ENCODE results near the gene C9orf50.
"Not testable (repeated sequence)": the region's sequence is repeated elsewhere in the genome, so short reads cannot be mapped to it uniquely, and the experiment has no call there.

Gene C9orf50

DNA sequence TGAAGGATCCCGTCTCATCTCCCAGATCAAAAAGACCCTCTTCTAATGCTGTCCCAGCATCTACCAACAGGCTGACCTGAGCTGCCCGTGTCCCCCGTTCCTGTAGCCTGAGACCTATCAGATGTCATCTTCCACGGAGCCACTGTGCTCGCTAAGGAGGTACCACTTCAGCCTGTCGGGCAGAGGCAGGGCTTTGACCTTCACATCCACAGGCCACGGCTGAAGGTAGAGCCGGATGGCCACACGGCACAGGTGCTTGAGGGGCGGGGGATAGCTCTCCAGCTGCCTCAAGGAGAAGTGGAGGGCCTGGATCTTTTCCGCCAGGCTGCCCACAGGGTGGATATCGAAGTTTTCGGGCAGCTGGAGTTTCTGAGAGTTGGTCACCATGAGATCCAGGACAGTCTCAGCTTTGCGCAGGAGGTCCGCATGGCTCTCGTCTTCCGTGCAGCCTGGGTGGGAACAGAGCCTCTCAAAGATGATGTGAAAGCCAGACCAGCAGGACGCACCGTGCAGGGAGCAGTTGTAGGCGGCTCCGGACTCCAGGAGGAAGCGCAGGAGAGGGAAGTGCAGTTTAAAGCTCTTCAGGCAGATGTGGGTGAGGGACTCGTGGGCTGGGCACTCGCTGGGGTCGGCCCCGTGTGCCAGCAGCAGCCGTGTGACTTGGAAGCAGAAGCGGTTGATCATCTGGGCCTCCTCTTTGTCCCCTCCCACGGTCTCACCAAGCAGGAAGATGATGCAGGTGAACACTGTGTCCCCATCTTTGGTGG lies 17.0 kb upstream of the C9orf50 start:
- H3K9ac ChIP-seq (ENCODE audit: low read length): no peak overlapping the region
- no peaks in the 10 kb centered on the region; the same call in 1 of the 2 replicates for H4K20me1 ChIP-seq (ENCODE audit: insufficient read depth, low read length)

DNA sequence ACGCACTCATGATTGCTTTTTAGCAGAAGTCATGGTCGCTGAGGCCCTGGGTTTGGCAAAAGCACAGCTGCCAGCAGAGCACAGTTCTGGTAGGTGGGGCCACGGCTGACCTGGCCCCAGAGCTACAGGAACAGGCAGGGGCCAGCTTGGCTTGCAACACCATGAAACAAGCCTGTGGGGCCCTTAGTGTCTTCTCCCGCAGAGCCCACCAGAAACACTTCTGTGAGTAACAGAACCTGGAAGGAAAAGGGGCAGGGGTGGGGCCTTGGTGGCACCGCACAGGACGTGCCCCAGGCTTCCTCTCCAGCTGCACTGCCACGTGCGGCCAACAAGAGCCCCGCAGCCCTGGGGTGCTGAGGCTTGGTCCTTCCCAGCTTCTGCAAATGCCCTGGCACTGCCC lies 16.2 kb upstream of the C9orf50 start:
- H3K9me2 ChIP-seq (replicated peaks; ENCODE audit: insufficient read depth, low read length): no peaks in the 10 kb centered on the region
- no peaks in the 10 kb centered on the region for H3K9me3 ChIP-seq (replicated peaks; ENCODE audit: insufficient read depth, low read length)
- no peak overlapping the region for H3K4me3 ChIP-seq (ENCODE audit: low read length)
- no peak for TF ChIP-seq EZH2phosphoT487 (IDR thresholded peaks at IDR 0.05; ENCODE audit: low read length)
- no peak for DNase-seq
- peaks cover 9% of the 10 kb centered on the region for H3K4me1 ChIP-seq (ENCODE audit: low read length)
- H3K27me3 ChIP-seq (replicated peaks; ENCODE audit: insufficient read depth, low read length): no peaks in the 10 kb centered on the region
- H3K9ac ChIP-seq (ENCODE audit: low read length): no peak overlapping the region
- H3K27ac ChIP-seq (ENCODE audit: low read length): no peak overlapping the region
- no peaks in the 10 kb centered on the region; the same call in 1 of the 2 replicates for H3K36me3 ChIP-seq (replicated peaks; ENCODE audit: insufficient read depth, low read length)
- H3K4me2 ChIP-seq (ENCODE audit: low read depth, low read length): no peak overlapping the region
- H3K79me2 ChIP-seq (ENCODE audit: low read length): peaks cover 58% of the 10 kb centered on the region
- H4K20me1 ChIP-seq (ENCODE audit: insufficient read depth, low read length): no peaks in the 10 kb centered on the region; the same call in 1 of the 2 replicates
- H3F3A ChIP-seq (ENCODE audit: insufficient read depth, low read length): peaks cover 6% of the 10 kb centered on the region; the same call in 1 of the 2 replicates
- H2AFZ ChIP-seq (ENCODE audit: low read length): no peak overlapping the region

More for the DNA sequence above, 17.0 kb upstream of the C9orf50 start:
- Histone ChIP-seq H3K4me2 (ENCODE audit: low read depth, low read length) (no peak overlapping the region), H2AFZ (ENCODE audit: low read length) (no peak overlapping the region), H3K27me3 (replicated peaks; ENCODE audit: insufficient read depth, low read length) (no peaks in the 10 kb centered on the region), H3K4me1 (ENCODE audit: low read length) (peaks cover 9% of the 10 kb centered on the region), H3K27ac (ENCODE audit: low read length) (no peak overlapping the region), H3F3A (ENCODE audit: insufficient read depth, low read length) (peaks cover 6% of the 10 kb centered on the region; the same call in 1 of the 2 replicates), H3K4me3 (ENCODE audit: low read length) (no peak overlapping the region), H3K9me3 (replicated peaks; ENCODE audit: insufficient read depth, low read length) (no peaks in the 10 kb centered on the region), H3K9me2 (replicated peaks; ENCODE audit: insufficient read depth, low read length) (no peaks in the 10 kb centered on the region), H3K79me2 (ENCODE audit: low read length) (peaks cover 50% of the 10 kb centered on the region), H3K36me3 (replicated peaks; ENCODE audit: insufficient read depth, low read length) (no peaks in the 10 kb centered on the region; the same call in 1 of the 2 replicates)
- DNase-seq: no peak
- TF ChIP-seq EZH2phosphoT487 (IDR thresholded peaks at IDR 0.05; ENCODE audit: low read length): no peak

DNA sequence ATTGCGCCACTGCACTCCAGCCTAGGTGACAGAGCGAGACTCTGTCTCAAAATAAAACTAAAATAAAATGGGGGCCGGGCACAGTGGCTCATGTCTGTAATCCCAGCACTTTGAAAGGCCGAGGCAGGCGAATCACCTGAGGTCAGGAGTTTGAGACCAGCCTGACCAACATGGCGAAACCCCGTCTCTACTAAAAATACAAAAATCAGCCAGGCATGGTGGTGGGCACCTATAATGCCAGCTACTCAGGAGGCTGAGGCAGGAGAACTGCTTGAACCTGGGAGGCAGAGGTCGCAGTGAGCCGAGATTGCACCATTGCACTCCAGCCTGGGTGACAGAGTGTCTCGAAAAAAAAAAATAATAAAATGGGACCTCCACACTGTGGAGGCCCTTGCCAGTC lies 15.4 kb upstream of the C9orf50 start:
- not testable (repeated sequence) for H4K20me1 ChIP-seq (ENCODE audit: insufficient read depth, low read length); H3K9me3 ChIP-seq (replicated peaks; ENCODE audit: insufficient read depth, low read length); DNase-seq; H3K27me3 ChIP-seq (replicated peaks; ENCODE audit: insufficient read depth, low read length); H3K27ac ChIP-seq (ENCODE audit: low read length); H3K9me2 ChIP-seq (replicated peaks; ENCODE audit: insufficient read depth, low read length); H3K4me2 ChIP-seq (ENCODE audit: low read depth, low read length); H2AFZ ChIP-seq (ENCODE audit: low read length); H3K9ac ChIP-seq (ENCODE audit: low read length); H3K4me3 ChIP-seq (ENCODE audit: low read length); H3K4me1 ChIP-seq (ENCODE audit: low read length); H3F3A ChIP-seq (ENCODE audit: insufficient read depth, low read length); H3K36me3 ChIP-seq (replicated peaks; ENCODE audit: insufficient read depth, low read length)
- H3K79me2 ChIP-seq (ENCODE audit: low read length): peaks cover 59% of the 10 kb centered on the region

DNA sequence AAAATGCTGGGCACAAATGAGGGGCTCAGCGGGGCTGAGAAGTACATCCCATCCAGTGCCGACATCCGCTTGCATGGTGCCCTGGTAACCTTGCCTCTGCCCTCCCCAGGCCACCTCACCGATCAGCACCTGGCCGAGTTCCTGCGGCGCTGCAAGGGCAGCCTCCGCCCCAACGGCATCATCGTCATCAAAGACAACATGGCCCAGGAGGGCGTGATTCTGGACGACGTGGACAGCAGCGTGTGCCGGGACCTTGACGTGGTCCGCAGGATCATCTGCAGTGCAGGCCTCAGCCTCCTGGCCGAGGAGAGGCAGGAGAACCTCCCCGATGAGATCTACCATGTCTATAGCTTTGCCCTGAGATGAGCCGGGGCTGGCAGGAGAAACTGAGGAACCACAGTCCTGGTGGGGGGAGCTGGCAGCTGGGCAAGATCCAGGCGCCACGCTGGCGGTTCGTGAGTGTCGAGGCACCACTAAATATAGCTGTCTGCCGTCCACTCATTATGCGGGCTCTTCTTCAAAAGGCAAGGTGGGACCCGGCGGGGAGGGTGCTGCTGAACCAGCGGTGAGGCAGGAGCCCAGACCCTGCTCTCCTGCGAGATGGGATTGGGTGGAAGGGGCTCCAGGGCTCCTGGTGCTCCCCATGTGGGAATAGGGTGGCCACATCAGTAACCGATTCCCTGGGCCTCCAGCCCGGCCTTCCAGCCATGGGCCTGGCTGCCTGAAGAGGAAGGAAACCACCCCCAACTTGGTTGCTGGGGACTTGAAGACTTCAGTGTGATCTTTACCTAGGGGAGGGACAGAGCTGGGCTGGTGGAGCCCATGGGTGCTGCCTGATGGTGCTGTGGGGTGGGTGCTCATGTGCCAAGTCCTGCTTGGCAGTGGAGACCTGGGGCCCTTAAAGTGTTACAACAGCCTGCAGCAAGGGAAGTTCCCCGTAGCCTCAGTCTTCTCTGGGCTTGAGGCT lies 14.5 kb upstream of the C9orf50 start:
- Histone ChIP-seq H3F3A (ENCODE audit: insufficient read depth, low read length) (peaks cover 6% of the 10 kb centered on the region; the same call in 1 of the 2 replicates), H3K4me3 (ENCODE audit: low read length) (no peak overlapping the region), H2AFZ (ENCODE audit: low read length) (no peak overlapping the region), H3K27me3 (replicated peaks; ENCODE audit: insufficient read depth, low read length) (no peaks in the 10 kb centered on the region), H3K9me3 (replicated peaks; ENCODE audit: insufficient read depth, low read length) (no peaks in the 10 kb centered on the region), H3K4me2 (ENCODE audit: low read depth, low read length) (no peak overlapping the region), H3K27ac (ENCODE audit: low read length) (no peak overlapping the region), H4K20me1 (ENCODE audit: insufficient read depth, low read length) (peaks cover 10% of the 10 kb centered on the region; the same call in 1 of the 2 replicates), H3K79me2 (ENCODE audit: low read length) (peaks cover 59% of the 10 kb centered on the region), H3K36me3 (replicated peaks; ENCODE audit: insufficient read depth, low read length) (no peaks in the 10 kb centered on the region; the same call in 1 of the 2 replicates), H3K4me1 (ENCODE audit: low read length) (no peaks in the 10 kb centered on the region), H3K9ac (ENCODE audit: low read length) (no peak overlapping the region), H3K9me2 (replicated peaks; ENCODE audit: insufficient read depth, low read length) (no peaks in the 10 kb centered on the region)
- TF ChIP-seq EZH2 (optimal IDR thresholded peaks at IDR 0.05; ENCODE audit: low read depth, low read length): no peak
- TF ChIP-seq, protein P1, sequence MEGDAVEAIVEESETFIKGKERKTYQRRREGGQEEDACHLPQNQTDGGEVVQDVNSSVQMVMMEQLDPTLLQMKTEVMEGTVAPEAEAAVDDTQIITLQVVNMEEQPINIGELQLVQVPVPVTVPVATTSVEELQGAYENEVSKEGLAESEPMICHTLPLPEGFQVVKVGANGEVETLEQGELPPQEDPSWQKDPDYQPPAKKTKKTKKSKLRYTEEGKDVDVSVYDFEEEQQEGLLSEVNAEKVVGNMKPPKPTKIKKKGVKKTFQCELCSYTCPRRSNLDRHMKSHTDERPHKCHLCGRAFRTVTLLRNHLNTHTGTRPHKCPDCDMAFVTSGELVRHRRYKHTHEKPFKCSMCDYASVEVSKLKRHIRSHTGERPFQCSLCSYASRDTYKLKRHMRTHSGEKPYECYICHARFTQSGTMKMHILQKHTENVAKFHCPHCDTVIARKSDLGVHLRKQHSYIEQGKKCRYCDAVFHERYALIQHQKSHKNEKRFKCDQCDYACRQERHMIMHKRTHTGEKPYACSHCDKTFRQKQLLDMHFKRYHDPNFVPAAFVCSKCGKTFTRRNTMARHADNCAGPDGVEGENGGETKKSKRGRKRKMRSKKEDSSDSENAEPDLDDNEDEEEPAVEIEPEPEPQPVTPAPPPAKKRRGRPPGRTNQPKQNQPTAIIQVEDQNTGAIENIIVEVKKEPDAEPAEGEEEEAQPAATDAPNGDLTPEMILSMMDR (IDR thresholded peaks at IDR 0.05; ENCODE audit: low read length): no peak
- no peak for TF ChIP-seq EZH2phosphoT487 (IDR thresholded peaks at IDR 0.05; ENCODE audit: low read length)
- DNase-seq: no peak
